Measurements from ENCODE around the gene FAM107B. TPM values are rescaled to one million over a fixed set of nuclear protein-coding genes. Genes with fewer than 3 reads are reported as not detected.

Gene FAM107B
- total RNA-seq, 1 donor from 2014 or later = 50.9 TPM

GRCh38 chr10:14543046-14543903, 231.4 kb downstream of the FAM107B start:
- TF ChIP-seq, protein P1, sequence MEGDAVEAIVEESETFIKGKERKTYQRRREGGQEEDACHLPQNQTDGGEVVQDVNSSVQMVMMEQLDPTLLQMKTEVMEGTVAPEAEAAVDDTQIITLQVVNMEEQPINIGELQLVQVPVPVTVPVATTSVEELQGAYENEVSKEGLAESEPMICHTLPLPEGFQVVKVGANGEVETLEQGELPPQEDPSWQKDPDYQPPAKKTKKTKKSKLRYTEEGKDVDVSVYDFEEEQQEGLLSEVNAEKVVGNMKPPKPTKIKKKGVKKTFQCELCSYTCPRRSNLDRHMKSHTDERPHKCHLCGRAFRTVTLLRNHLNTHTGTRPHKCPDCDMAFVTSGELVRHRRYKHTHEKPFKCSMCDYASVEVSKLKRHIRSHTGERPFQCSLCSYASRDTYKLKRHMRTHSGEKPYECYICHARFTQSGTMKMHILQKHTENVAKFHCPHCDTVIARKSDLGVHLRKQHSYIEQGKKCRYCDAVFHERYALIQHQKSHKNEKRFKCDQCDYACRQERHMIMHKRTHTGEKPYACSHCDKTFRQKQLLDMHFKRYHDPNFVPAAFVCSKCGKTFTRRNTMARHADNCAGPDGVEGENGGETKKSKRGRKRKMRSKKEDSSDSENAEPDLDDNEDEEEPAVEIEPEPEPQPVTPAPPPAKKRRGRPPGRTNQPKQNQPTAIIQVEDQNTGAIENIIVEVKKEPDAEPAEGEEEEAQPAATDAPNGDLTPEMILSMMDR (conservative IDR thresholded peaks at IDR 0.05) = peak; percentile 42
- Mint-ChIP-seq H3K27ac (no peak overlapping the region), H3K9me3 (no peaks in the 10 kb centered on the region), H3K4me3 (no peak overlapping the region), H3K4me1 (ENCODE audit: unreplicated experiment) (peaks cover 52% of the 10 kb centered on the region), H3K36me3 (peaks cover 26% of the 10 kb centered on the region), H3K27me3 (no peaks in the 10 kb centered on the region)
- DNase-seq (ENCODE audit: extremely low spot score, unreplicated experiment) = no peak

DNA sequence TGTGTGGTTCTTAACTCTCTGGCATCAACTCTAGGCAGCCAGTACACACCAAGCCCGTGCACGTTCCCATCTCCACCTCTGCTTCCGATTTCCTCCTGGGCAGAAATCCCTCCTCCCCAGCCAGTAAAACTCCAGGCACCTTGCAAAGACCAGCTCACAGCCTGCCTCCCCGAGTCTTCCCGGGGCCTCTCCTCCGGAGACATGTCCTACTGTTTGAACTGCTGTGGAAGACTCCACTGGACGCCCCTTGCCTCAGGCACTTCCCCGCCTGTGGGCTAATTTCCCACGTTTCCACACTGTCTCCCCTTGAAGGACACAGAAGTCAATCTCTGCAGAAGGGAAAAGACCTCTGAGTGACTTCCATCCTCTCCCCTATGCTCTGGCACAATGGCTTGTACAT, 233.3 kb downstream of the FAM107B start:
- no peak for DNase-seq (ENCODE audit: extremely low spot score, unreplicated experiment)
- Mint-ChIP-seq H3K9me3 (no peaks in the 10 kb centered on the region), H3K27ac (peak overlapping the region; percentile 35), H3K4me1 (ENCODE audit: unreplicated experiment) (peaks cover 39% of the 10 kb centered on the region), H3K27me3 (no peaks in the 10 kb centered on the region), H3K4me3 (no peak overlapping the region), H3K36me3 (peaks cover 23% of the 10 kb centered on the region)
- TF ChIP-seq, protein P1 (conservative IDR thresholded peaks at IDR 0.05) = no peak

DNA sequence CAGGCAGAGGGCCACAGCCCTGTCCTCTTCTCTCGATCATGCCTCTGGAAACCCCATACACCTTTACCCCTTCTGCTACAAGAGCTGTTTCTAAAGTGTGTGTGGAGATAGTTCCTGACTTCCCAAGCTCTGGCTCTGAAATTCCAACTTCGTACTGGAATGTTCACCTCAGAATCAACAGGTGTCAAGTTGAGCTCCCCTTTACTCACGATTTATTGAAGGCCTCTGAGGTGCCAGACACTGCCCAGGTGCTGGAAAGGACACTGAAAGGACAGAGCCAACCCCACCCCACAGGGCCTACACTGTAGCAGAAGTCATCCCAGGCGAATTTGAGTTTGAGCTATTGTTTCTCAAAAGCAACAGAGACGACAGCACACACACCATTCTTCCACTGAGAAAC, 234.1 kb downstream of the FAM107B start:
- Mint-ChIP-seq H3K27me3 (no peaks in the 10 kb centered on the region), H3K4me1 (ENCODE audit: unreplicated experiment) (peaks cover 33% of the 10 kb centered on the region), H3K4me3 (no peak overlapping the region), H3K27ac (peak overlapping the region; percentile 46), H3K9me3 (no peaks in the 10 kb centered on the region), H3K36me3 (peaks cover 23% of the 10 kb centered on the region)
- DNase-seq (ENCODE audit: extremely low spot score, unreplicated experiment) = no peak
- TF ChIP-seq, protein P1 (conservative IDR thresholded peaks at IDR 0.05) = no peak

DNA sequence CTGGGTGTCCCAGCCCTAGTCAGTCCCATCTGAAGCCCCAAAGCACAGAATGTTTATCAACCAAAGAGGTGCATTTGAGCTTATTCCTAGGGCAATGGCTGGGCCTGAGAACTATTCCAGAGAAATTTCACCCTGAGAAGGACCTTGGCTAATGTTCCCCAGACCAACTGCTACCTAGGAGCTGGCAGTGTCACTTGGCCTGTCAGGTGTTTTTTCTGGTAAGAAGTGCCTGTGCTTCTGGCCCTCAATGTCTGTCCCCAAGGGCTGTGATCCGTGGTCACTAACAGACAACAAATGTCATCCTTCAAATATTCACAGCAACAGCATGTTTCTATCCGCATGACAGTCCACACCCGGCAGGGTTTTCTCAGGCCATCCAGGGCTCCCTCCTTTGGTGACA, 234.6 kb downstream of the FAM107B start:
- H3K9me3 Mint-ChIP-seq = no peaks in the 10 kb centered on the region
- H3K27me3 Mint-ChIP-seq = no peaks in the 10 kb centered on the region
- H3K4me1 Mint-ChIP-seq (ENCODE audit: unreplicated experiment) = peaks cover 32% of the 10 kb centered on the region
- TF ChIP-seq, protein P1 (conservative IDR thresholded peaks at IDR 0.05) = no peak
- peak overlapping the region; percentile 46 for H3K27ac Mint-ChIP-seq
- H3K4me3 Mint-ChIP-seq = no peak overlapping the region
- DNase-seq (ENCODE audit: extremely low spot score, unreplicated experiment) = no peak
- H3K36me3 Mint-ChIP-seq = peaks cover 23% of the 10 kb centered on the region

GRCh38 chr10:14539176-14539575, 235.5 kb downstream of the FAM107B start:
- no peak for DNase-seq (ENCODE audit: extremely low spot score, unreplicated experiment)
- Mint-ChIP-seq H3K4me3 (no peak overlapping the region), H3K9me3 (no peaks in the 10 kb centered on the region), H3K4me1 (ENCODE audit: unreplicated experiment) (peaks cover 27% of the 10 kb centered on the region), H3K36me3 (peaks cover 27% of the 10 kb centered on the region), H3K27me3 (no peaks in the 10 kb centered on the region), H3K27ac (no peak overlapping the region)
- TF ChIP-seq, protein P1 (conservative IDR thresholded peaks at IDR 0.05) = no peak

Measured in type B pancreatic cell (in vitro differentiated cells).